HG02885 (cell line): ENCODE results near the gene KCNJ14.

Source experiments
- ATAC-seq: cut with Tn5 transposase; IDR thresholded peaks from one replicate; pipeline ENCODE4 v1.9.1; 2021; ENCODE audit warnings: mild to moderate bottlenecking; ENCODE audit not compliant: unreplicated experiment, poor library complexity

The KCNJ14 gene

DNA sequence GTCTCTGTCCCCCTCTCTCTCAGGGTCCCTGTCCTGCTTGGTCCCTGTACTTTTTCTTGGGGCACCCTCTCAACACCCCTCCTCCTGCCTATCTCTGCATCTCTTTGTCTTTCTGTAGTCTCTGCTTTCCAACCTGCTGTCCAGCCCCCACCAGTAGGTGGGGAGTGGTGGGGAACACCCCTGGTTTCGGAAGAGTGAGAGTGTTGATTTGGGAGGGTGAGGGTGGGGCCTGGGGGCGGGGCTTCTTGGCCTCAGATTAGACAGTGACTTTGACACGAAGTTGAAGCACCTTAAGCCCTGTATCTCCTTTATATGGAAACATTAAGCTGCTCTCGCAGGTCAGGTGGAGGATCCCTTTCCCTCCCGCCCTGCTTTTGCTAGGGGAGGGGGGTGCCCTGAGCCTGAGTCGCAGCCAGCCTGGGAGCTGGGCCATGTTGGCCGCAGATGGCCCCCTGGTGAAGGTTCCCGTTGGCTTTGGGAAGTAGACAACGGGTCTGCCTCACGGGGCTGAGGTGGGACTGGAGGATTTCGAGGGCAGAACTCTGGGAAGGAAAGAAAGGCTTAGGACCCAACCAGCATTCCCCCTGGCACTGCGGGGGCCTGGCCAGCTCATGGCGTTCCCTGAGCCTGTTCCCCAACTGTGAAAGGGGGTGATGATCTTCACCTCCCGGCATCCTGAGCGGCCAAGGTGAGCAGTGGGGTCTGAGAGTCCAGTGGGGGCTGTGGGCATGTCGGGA, at the start of gene KCNJ14:
Gene KCNJ14 (plus strand): TSS at position 404 of the 737 bp plus-strand sequence. CDS start 6,151 bp downstream, outside the sequence.
- no peak for ATAC-seq

- ATAC-seq: no peak
Measured at GRCh38 chr19:48405850-48406249, 49.5 kb upstream of the KCNJ14 start.

DNA sequence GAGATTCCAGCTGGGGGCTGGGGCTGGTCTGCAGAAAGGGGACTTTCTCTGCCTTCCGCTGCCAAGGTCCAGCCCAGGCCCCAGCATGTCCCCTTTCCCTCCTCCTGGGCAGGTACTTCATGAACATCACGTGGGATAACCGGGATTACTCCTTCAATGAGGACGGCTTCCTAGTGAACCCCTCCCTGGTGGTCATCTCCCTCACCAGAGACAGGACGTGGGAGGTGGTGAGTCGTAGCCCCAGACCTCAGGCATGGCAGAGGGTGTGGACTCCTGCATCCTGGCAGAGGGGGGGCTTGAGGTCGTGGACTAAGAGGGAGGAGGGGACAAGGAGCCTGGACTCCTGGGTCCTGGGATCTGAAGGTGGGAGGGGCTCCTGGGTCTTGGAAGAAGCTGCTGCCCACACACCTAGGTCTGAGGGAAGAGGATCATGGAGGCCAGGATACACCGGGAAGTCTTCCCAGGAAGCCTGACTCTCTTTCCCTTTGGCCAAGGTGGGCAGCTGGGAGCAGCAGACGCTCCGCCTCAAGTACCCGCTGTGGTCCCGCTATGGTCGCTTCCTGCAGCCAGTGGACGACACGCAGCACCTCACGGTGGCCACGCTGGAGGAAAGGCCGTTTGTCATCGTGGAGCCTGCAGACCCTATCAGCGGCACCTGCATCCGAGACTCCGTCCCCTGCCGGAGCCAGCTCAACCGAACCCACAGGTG, 41.3 kb upstream of the KCNJ14 start:
- no peak for ATAC-seq

- ATAC-seq: no peak
Measured at GRCh38 chr19:48415395-48415794, 40.0 kb upstream of the KCNJ14 start.

DNA sequence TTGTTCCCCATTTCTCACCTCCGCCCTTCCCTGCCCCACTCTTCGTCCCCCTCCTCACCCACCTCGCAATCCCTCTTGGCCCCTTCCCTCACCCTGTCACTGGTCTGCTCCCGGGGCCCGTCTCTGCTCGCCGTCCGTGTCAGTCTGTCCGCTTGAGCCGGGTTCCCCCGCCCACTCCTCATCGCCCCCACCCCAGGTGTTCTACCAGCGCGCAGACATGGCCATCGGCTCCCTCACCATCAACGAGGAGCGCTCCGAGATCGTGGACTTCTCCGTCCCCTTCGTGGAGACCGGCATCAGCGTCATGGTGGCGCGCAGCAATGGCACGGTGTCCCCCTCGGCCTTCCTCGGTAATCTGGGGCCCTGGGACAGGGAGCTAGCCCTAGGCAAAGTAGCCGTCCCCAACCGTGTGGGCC, 39.6 kb upstream of the KCNJ14 start:
- ATAC-seq: no peak

GRCh38 chr19:48417421-48417820, 38.0 kb upstream of the KCNJ14 start:
- ATAC-seq: no peak

- no peak for ATAC-seq
Measured at GRCh38 chr19:48418317-48419064, 36.9 kb upstream of the KCNJ14 start.

DNA sequence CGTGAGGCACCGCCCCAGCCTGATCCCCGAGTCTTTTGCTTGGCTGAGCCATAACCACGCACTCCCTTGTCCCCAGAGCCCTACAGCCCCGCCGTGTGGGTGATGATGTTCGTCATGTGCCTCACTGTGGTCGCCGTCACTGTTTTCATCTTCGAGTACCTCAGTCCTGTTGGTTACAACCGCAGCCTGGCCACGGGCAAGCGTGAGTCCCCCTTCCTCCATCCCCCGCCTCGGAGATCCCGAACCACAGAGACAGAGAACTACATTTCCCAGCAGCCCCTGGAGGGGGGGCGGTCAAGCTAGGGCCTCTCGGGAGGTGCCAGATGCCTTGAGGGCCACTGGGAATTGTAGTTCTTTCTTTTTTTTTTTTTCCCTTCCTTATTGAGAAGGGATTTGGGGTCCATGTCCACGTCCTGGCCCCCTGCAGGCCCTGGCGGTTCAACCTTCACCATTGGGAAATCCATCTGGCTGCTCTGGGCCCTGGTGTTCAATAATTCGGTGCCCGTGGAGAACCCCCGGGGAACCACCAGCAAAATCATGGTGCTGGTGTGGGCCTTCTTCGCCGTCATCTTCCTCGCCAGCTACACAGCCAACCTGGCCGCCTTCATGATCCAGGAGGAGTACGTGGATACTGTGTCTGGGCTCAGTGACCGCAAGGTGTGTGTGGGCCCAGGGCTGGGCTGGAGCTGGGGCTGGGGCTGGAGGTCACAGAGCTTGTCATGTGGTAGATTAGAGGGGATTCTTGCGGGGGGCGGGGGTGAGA, 36.0 kb upstream of the KCNJ14 start:
- ATAC-seq: peak; percentile 71

- ATAC-seq: no peak
Measured at GRCh38 chr19:48421548-48421947, 33.8 kb upstream of the KCNJ14 start.

DNA sequence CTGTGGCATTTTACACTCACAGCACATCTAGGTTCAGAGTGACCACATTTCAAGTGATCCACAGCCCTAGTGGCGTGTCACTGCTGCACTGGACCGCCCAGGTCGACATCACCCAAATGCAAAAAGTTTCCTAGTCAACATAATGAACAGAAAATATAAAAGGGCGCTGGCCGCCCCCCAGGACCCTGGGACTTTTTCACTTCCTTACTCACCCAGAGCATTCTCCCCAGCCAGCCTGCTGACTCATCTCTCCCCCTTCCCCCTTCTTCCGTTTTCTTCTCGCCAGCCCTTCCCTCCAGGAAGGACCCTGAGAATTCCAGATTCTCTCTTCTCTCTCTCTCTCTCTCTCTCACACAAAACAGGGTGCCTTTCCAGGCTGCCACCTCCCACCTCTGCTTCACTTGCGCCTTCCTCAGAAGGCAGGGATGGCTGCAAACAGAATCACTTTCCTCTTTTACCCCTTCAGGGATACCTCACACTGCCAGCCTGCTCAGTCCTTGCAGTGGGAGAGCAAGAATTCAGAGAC, 30.6 kb upstream of the KCNJ14 start:
- ATAC-seq: no peak

DNA sequence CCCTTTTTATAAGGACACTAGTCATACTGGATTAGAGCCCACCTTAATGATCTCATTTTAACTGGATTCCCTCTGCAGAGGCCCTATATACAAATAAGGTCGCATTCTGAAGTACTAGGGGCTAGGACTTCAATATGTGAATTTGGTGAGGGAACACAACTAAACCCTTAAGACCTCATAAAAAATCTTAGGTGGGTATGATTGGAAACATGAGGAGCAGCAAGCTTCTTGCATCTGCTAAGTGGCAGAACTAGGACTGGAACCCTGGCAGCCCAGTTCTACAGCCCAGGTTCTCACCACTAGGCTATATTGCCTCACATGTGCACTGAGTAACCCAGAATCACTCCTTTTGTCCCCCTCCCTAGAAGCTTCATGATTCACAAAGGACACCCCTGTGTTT, 26.7 kb upstream of the KCNJ14 start:
- ATAC-seq: no peak

- no peak for ATAC-seq
Measured at GRCh38 chr19:48433337-48433736, 22.0 kb upstream of the KCNJ14 start.

- ATAC-seq: no peak
Measured at GRCh38 chr19:48436586-48436985, 18.8 kb upstream of the KCNJ14 start.

GRCh38 chr19:48441360-48442050, 13.9 kb upstream of the KCNJ14 start:
- ATAC-seq: no peak

DNA sequence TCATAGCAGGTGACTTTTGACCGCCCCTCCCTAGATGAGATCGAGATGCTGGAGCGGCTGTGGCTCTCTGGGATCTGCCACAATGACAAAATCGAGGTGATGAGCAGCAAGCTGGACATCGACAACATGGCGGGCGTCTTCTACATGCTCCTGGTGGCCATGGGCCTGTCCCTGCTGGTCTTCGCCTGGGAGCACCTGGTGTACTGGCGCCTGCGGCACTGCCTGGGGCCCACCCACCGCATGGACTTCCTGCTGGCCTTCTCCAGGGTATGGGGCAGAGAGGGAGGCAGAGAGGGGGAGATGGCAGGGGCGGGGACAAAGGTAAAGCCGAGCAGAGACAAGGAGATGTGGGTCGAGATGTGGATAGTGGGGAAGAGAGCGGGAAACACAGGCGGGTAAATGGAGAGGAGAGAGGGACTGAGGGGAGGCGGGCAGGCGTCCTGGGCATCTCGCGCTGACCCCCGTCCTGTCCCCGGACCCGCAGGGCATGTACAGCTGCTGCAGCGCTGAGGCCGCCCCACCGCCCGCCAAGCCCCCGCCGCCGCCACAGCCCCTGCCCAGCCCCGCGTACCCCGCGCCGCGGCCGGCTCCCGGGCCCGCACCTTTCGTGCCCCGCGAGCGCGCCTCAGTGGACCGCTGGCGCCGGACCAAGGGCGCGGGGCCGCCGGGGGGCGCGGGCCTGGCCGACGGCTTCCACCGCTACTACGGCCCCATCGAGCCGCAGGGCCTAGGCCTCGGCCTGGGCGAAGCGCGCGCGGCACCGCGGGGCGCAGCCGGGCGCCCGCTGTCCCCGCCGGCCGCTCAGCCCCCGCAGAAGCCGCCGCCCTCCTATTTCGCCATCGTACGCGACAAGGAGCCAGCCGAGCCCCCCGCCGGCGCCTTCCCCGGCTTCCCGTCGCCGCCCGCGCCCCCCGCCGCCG, 13.0 kb upstream of the KCNJ14 start:
- no peak for ATAC-seq

GRCh38 chr19:48443256-48443655, 12.1 kb upstream of the KCNJ14 start:
- ATAC-seq: no peak

- ATAC-seq: no peak
Measured at GRCh38 chr19:48443731-48444128, 11.6 kb upstream of the KCNJ14 start.

DNA sequence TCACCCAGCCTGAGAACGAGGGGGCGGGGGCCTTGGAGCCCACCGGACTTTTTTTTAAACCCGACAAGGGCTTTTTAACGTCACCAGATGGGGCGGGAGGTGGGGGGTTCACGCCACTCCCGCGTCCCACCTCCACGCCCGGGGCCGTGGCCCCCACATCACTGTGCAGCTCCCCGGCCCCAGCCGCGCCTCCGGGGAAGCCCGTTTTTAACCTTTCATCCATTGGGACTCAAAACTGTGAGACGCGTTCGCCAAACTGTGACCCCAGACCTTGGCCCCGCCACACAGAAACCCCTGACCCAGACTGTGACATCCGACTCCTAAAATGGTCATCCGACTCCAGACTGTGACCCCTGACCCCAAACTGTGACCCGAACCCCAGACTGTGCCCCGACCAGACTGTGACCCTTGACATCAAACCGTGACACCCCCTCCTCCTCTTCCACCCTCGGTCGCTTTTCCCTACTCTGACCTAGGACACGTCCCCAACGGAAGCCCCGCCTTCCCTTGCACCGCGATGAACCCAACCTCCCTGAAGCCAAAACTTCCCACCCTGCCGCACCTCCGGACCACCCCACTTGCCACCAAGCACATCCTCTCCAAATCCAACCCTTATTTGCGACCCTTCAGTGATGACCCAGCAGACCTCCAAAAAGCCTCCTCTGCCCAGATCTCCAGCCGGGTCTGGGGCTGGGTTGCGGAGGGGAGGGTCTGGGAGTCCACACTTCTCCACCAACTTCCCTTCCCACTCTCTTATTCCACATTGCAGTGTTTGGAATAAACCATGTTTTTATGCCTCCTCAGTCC, 11.0 kb upstream of the KCNJ14 start:
- ATAC-seq: no peak
